ENCODE measurements around the gene TRMT1.

The TRMT1 gene

GRCh38 chr19:13100841-13101589, 15.5 kb downstream of the TRMT1 start:
- in situ Hi-C loops (cut with HindIII; ENCODE audit: low sequenced_read_pairs): no loop called here
- no peak overlapping the region for H3K4me3 ChIP-seq (ENCODE audit: low read depth, low read length)
- TF ChIP-seq CTCF (IDR thresholded peaks at IDR 0.05; ENCODE audit: low read depth, low read length, missing control alignments): no peak
- DNase-seq (ENCODE audit: low read depth): no peak

GRCh38 chr19:13100031-13100588, 16.4 kb downstream of the TRMT1 start:
- no peak for TF ChIP-seq CTCF (IDR thresholded peaks at IDR 0.05; ENCODE audit: low read depth, low read length, missing control alignments)
- in situ Hi-C loops (cut with HindIII; ENCODE audit: low sequenced_read_pairs): no loop called here
- DNase-seq (ENCODE audit: low read depth): no peak
- H3K4me3 ChIP-seq (ENCODE audit: low read depth, low read length): no peak overlapping the region

- no peak for DNase-seq (ENCODE audit: low read depth)
- no peak overlapping the region for H3K4me3 ChIP-seq (ENCODE audit: low read depth, low read length)
- in situ Hi-C loops (cut with HindIII; ENCODE audit: low sequenced_read_pairs): no loop called here
- no peak for TF ChIP-seq CTCF (IDR thresholded peaks at IDR 0.05; ENCODE audit: low read depth, low read length, missing control alignments)
Measured at GRCh38 chr19:13099073-13099999, 17.2 kb downstream of the TRMT1 start.

GRCh38 chr19:13098277-13099072, 18.1 kb downstream of the TRMT1 start:
- no peak for DNase-seq (ENCODE audit: low read depth)
- no peak for TF ChIP-seq CTCF (IDR thresholded peaks at IDR 0.05; ENCODE audit: low read depth, low read length, missing control alignments)
- no peak overlapping the region for H3K4me3 ChIP-seq (ENCODE audit: low read depth, low read length)

GRCh38 chr19:13097463-13098258, 18.9 kb downstream of the TRMT1 start:
- TF ChIP-seq CTCF (IDR thresholded peaks at IDR 0.05; ENCODE audit: low read depth, low read length, missing control alignments): no peak
- in situ Hi-C loops (cut with HindIII; ENCODE audit: low sequenced_read_pairs): no loop called here
- no peak for DNase-seq (ENCODE audit: low read depth)
- H3K4me3 ChIP-seq (ENCODE audit: low read depth, low read length): no peak overlapping the region

More at GRCh38 chr19:13098277-13099072, 18.1 kb downstream of the TRMT1 start:
- in situ Hi-C loops (cut with HindIII; ENCODE audit: low sequenced_read_pairs): no loop called here

Data from astrocyte of the cerebellum (primary cell).